Left lobe of liver (tissue), 2 donors: ENCODE results near the gene LIMS2. TPM values are rescaled to one million over a fixed set of nuclear protein-coding genes. Genes with fewer than 3 reads are reported as not detected.
A peak's percentile ranks its signal among the peaks of the same experiment; 100 is the strongest.

Experiments used
- ATAC-seq: fragments of 200-7000 bp; cut with Tn5 transposase; one replicate; pipeline ENCODE4 v1.9.1; 2020; ENCODE audit warnings: mild to moderate bottlenecking, moderate library complexity
- DNase-seq: peaks from one replicate; pipeline ENCODE4 v3.0.0-alpha.2; 2020; ENCODE audit warnings: low spot score
- total RNA-seq: library from RNA; stranded (reverse); gene quantifications from one replicate; pipeline ENCODE4 v1.2.1, GENCODE V29; 2021
- donor health status: DM: no; HTN: no; CAD: no; lungs with moderate emphysema.
- donor health status: DM: no; HTN: yes; CAD: no.

LIMS2 gene
- total RNA-seq, 1 donor from 2014 or later, result 31.0 TPM

- DNase-seq, result no peak
- ATAC-seq, result no peak
Measured at GRCh38 chr2:127625572-127625951, 49.8 kb downstream of the LIMS2 start.

- DNase-seq (no peak), ATAC-seq (no peak)
Measured at GRCh38 chr2:127624756-127625571, 50.4 kb downstream of the LIMS2 start.

GRCh38 chr2:127624320-127624755 is 51.0 kb downstream of the LIMS2 start:
- ATAC-seq, result no peak
- DNase-seq, result peak; percentile 39

- no peak for ATAC-seq
- peak; percentile 44 for DNase-seq
Measured at GRCh38 chr2:127623388-127624319, 51.7 kb downstream of the LIMS2 start.

GRCh38 chr2:127622561-127623387 is 52.6 kb downstream of the LIMS2 start:
- no peak for ATAC-seq
- DNase-seq, result peak; percentile 41

- ATAC-seq (no peak), DNase-seq (peak; percentile 35)
Measured at GRCh38 chr2:127621981-127622431, 53.3 kb downstream of the LIMS2 start.

GRCh38 chr2:127620866-127621265 is 54.5 kb downstream of the LIMS2 start:
- DNase-seq, result no peak
- ATAC-seq, result no peak

GRCh38 chr2:127619877-127620705 is 55.2 kb downstream of the LIMS2 start:
- DNase-seq (peak; percentile 40), ATAC-seq (no peak)

GRCh38 chr2:127619203-127619590 is 56.1 kb downstream of the LIMS2 start:
- ATAC-seq, result no peak
- DNase-seq, result peak; percentile 14

- ATAC-seq, result no peak
- peak; percentile 23 for DNase-seq
Measured at GRCh38 chr2:127618551-127619202, 56.7 kb downstream of the LIMS2 start.

- DNase-seq (peak; percentile 30), ATAC-seq (no peak)
Measured at GRCh38 chr2:127615511-127616166, 59.7 kb downstream of the LIMS2 start.

- DNase-seq, result peak; percentile 41
- no peak for ATAC-seq
Measured at GRCh38 chr2:127614731-127615130, 60.6 kb downstream of the LIMS2 start.

- ATAC-seq, result no peak
- peak; percentile 12 for DNase-seq
Measured at GRCh38 chr2:127614246-127614645, 61.1 kb downstream of the LIMS2 start.

GRCh38 chr2:127612111-127612822 is 63.1 kb downstream of the LIMS2 start:
- DNase-seq (peak; percentile 38), ATAC-seq (no peak)

GRCh38 chr2:127611076-127611925 is 64.0 kb downstream of the LIMS2 start:
- ATAC-seq, result no peak
- peak; percentile 28 for DNase-seq

GRCh38 chr2:127610561-127610960 is 64.8 kb downstream of the LIMS2 start:
- peak; percentile 33 for DNase-seq
- ATAC-seq, result no peak

- DNase-seq (peak; percentile 40), ATAC-seq (no peak)
Measured at GRCh38 chr2:127609818-127610217, 65.5 kb downstream of the LIMS2 start.
